Measurements from ENCODE around the gene FAT4. TPM values are rescaled to one million over a fixed set of nuclear protein-coding genes. Genes with fewer than 3 reads are reported as not detected.

Gene FAT4
- total RNA-seq, 1 experiment from 2014 or later, result 0.71 TPM

DNA sequence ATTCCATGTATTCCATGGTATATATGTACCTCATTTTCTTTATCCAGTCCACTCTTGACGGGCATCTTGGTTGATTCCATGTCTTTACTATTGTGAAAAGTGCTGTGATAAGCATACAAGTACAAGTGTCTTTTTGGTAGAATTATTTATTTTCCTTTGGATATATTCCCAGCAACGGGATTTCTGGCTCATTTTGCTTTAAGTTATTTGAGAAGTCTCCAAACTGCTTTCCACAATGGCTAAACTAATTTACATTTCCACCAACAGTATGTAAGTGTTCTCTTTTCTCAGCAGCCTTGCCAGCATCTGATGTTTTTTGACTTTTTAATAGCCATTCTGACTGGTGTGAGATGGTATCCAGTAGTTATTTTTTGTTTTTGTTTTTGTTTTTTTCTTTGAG is 17.6 kb upstream of the FAT4 start (continued):
- TF ChIP-seq, protein P1, sequence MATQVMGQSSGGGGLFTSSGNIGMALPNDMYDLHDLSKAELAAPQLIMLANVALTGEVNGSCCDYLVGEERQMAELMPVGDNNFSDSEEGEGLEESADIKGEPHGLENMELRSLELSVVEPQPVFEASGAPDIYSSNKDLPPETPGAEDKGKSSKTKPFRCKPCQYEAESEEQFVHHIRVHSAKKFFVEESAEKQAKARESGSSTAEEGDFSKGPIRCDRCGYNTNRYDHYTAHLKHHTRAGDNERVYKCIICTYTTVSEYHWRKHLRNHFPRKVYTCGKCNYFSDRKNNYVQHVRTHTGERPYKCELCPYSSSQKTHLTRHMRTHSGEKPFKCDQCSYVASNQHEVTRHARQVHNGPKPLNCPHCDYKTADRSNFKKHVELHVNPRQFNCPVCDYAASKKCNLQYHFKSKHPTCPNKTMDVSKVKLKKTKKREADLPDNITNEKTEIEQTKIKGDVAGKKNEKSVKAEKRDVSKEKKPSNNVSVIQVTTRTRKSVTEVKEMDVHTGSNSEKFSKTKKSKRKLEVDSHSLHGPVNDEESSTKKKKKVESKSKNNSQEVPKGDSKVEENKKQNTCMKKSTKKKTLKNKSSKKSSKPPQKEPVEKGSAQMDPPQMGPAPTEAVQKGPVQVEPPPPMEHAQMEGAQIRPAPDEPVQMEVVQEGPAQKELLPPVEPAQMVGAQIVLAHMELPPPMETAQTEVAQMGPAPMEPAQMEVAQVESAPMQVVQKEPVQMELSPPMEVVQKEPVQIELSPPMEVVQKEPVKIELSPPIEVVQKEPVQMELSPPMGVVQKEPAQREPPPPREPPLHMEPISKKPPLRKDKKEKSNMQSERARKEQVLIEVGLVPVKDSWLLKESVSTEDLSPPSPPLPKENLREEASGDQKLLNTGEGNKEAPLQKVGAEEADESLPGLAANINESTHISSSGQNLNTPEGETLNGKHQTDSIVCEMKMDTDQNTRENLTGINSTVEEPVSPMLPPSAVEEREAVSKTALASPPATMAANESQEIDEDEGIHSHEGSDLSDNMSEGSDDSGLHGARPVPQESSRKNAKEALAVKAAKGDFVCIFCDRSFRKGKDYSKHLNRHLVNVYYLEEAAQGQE (IDR thresholded peaks at IDR 0.05; ENCODE audit: low read depth), result no peak
- no peak for TF ChIP-seq YY1 (IDR thresholded peaks at IDR 0.05; ENCODE audit: extremely low read depth, insufficient replicate concordance, low read depth, low read length)
- no peak for TF ChIP-seq EZH2phosphoT487 (IDR thresholded peaks at IDR 0.05; ENCODE audit: borderline replicate concordance)
- no peak for TF ChIP-seq RAD21 (IDR thresholded peaks at IDR 0.05; ENCODE audit: low read depth)
- TF ChIP-seq CBX3 (IDR thresholded peaks at IDR 0.05; ENCODE audit: low read depth), result no peak
- TF ChIP-seq POLR2A (IDR thresholded peaks at IDR 0.05; ENCODE audit: borderline replicate concordance, extremely low read depth, insufficient read depth, insufficient read length), result no peak

DNA sequence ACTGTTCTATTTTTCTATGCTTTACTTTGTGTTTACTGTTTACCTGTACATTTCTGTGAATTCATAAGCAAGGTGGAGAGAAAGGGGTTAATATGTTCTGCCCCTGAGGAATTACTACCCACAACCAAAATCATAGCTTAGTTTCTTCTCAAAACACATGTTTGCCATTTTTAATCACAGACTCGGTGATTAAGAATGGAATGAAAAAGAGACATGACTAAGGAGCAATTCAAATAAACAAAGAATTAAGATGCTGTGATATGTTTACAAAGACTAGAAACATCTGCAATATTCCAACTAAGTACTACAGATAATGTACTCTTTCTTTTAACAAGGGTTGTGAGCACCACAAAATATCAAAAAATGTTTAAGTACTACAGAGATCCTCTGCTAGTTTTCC is 11.7 kb upstream of the FAT4 start:
- ChIA-PET RAD21 (ENCODE audit: low non-redundant PET in 1 of 2, low total read pairs in 2 of 2, uncharacterized antibody in 2 of 2, unreplicated experiment in 2 of 2) (no interaction called here), POLR2A (no interaction called here), CTCF (no interaction called here)
- H3K27ac ChIP-seq (ENCODE audit: low read depth, low read length), result no peak overlapping the region
- no peaks in the 10 kb centered on the region for H4K20me1 ChIP-seq (ENCODE audit: insufficient read depth)
- H3K36me3 ChIP-seq (ENCODE audit: control insufficient read depth in 1 of 2, insufficient read depth in 2 of 2, low read length in 2 of 2), result no peaks in the 10 kb centered on the region
- no peaks in the 10 kb centered on the region for H3K4me1 ChIP-seq (ENCODE audit: control insufficient read depth in 1 of 2, insufficient read depth in 2 of 2, low read length in 2 of 2)
- no peak overlapping the region for H3K4me2 ChIP-seq (ENCODE audit: low read length)
- TF ChIP-seq, protein P2, sequence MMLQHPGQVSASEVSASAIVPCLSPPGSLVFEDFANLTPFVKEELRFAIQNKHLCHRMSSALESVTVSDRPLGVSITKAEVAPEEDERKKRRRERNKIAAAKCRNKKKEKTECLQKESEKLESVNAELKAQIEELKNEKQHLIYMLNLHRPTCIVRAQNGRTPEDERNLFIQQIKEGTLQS (IDR thresholded peaks at IDR 0.05), result no peak
- TF ChIP-seq RAD21 (IDR thresholded peaks at IDR 0.05; ENCODE audit: low read depth) (no peak), JUND (IDR thresholded peaks at IDR 0.05) (no peak), ZNF274 (IDR thresholded peaks at IDR 0.05; ENCODE audit: low read depth, low read length) (no peak), ZFX (IDR thresholded peaks at IDR 0.05) (no peak), POLR2AphosphoS5 (IDR thresholded peaks at IDR 0.05; ENCODE audit: low read depth, low read length) (no peak)
- H3K9me2 ChIP-seq (ENCODE audit: insufficient read depth), result no peaks in the 10 kb centered on the region
- DNase-seq (ENCODE audit: low read depth, low spot score), result no peak
- H3K27me3 ChIP-seq (ENCODE audit: insufficient read depth, low read length), result no peaks in the 10 kb centered on the region
- intact Hi-C loops (cut with micrococcal nuclease), result no loop called here
- H2AFZ ChIP-seq (ENCODE audit: low read depth, low read length, poor library complexity, severe bottlenecking), result no peak overlapping the region
- no peak overlapping the region for H3K9ac ChIP-seq (ENCODE audit: low read length)
- no peak for ATAC-seq
- H3K79me2 ChIP-seq (ENCODE audit: insufficient read depth, low read length), result no peaks in the 10 kb centered on the region
- no peaks in the 10 kb centered on the region for H3K9me3 ChIP-seq (ENCODE audit: control insufficient read depth in 1 of 2, insufficient read depth in 1 of 2, low read depth in 1 of 2, low read length in 2 of 2)
- BruUV-seq (replicated peaks), result no TSS peak
- H3K4me3 ChIP-seq (replicated peaks in 1 of 2; ENCODE audit: low read depth in 1 of 2, low read length in 2 of 2), result no peak overlapping the region

All from HCT116 (cell line).